Endothelial cell of umbilical vein (primary cell): Measurements from ENCODE around the gene S100A4. TPM values are rescaled to one million over a fixed set of nuclear protein-coding genes. Genes with fewer than 3 reads are reported as not detected.

Experiments
- BruUV-seq: library from RNA; stranded (reverse); fragments of 400-500 nt; replicated peaks from 2 replicates; lab custom pipeline; 2021; lab: Mats Ljungman, UMichigan
- CTCF ChIA-PET: fragments of 300-600, 350-600 bp; sonication (Branson Sonifier 250); formaldehyde crosslinking; loops from one replicate; lab custom pipeline; 2021; ENCODE audit warnings: antibody characterized with exemption, inconsistent platforms; lab: Charles Lee
- POLR2A ChIA-PET: fragments of 300-600, 350-600 bp; sonication (Branson Sonifier 250); formaldehyde crosslinking; loops from one replicate; lab custom pipeline; 2021; ENCODE audit warnings: antibody characterized with exemption, inconsistent platforms; lab: Charles Lee
- DNase-seq: peaks from one replicate; pipeline ENCODE4 v3.0.0-alpha.2; 2011; ENCODE audit warnings: low read depth, low spot score
- FAIRE-seq: peaks from 2 replicates; lab custom pipeline; 2011; peaks lifted over from hg19 to GRCh38; lab: Jason Lieb, UNC
- H2AFZ ChIP-seq: 2 replicates; pipeline ENCODE4 v1.6.0; 2012; ENCODE audit warnings: low read depth, low read length, control low read depth, inconsistent platforms
- H3K27ac ChIP-seq: 2 replicates; pipeline ENCODE4 v1.5.1; 2011; ENCODE audit warnings: low read depth, mild to moderate bottlenecking, control low read depth, low read length, moderate library complexity; ENCODE audit not compliant: insufficient read depth
- H3K27me3 ChIP-seq, 2 experiments: 2 replicates each; pipeline versions ENCODE4 v1.6.0 to v1.6.1; 2011; ENCODE audit warnings: low read length in 2 of 2, mixed read lengths in 1 of 2; ENCODE audit not compliant: control insufficient read depth in 2 of 2, insufficient read depth in 2 of 2
- H3K36me3 ChIP-seq, 2 experiments: 2 replicates in 1 of 2; 3 replicates in 1 of 2; pipeline ENCODE4 v1.5.1; 2011; ENCODE audit warnings: low read length in 2 of 2, mild to moderate bottlenecking in 1 of 2, moderate library complexity in 1 of 2; ENCODE audit not compliant: control insufficient read depth in 2 of 2, insufficient read depth in 2 of 2; ENCODE audit errors: extremely low read depth in 1 of 2
- H3K4me1 ChIP-seq: 3 replicates; pipeline ENCODE4 v1.5.1; 2011; ENCODE audit warnings: mild to moderate bottlenecking, low read length; ENCODE audit not compliant: control insufficient read depth, insufficient read depth; ENCODE audit errors: extremely low read depth
- H3K4me2 ChIP-seq: 2 replicates; pipeline ENCODE4 v1.6.1; 2011; ENCODE audit warnings: low read length, control low read depth, mixed read lengths; ENCODE audit not compliant: insufficient read depth
- H3K4me3 ChIP-seq, 3 experiments: fragments of 200-600 bp in 1 of 3; sonication (generic), shearing (Covaris generic) in 1 of 3; replicated peaks in 1 of 3; 2 replicates each; pipeline ENCODE4 v1.5.1; 2011 to 2016; ENCODE audit warnings: control low read depth in 3 of 3, low read length in 3 of 3, mild to moderate bottlenecking in 2 of 3, inconsistent platforms in 1 of 3, low read depth in 1 of 3, moderate library complexity in 1 of 3; ENCODE audit not compliant: insufficient read depth in 1 of 3
- H3K79me2 ChIP-seq: 2 replicates; pipeline ENCODE4 v1.6.0; 2012; ENCODE audit warnings: low read length, inconsistent platforms; ENCODE audit not compliant: control insufficient read depth, insufficient read depth
- H3K9ac ChIP-seq: replicated peaks from 2 replicates; pipeline ENCODE3; 2011; ENCODE audit warnings: low read length, control low read depth; ENCODE audit not compliant: insufficient read depth; ENCODE audit errors: extremely low read depth
- H3K9me1 ChIP-seq: replicated peaks from 3 replicates; pipeline ENCODE4 v1.6.0; 2011; ENCODE audit warnings: mild to moderate bottlenecking, low read length; ENCODE audit not compliant: control insufficient read depth, insufficient read depth; ENCODE audit errors: extremely low read depth
- H3K9me3 ChIP-seq: replicated peaks from 2 replicates; pipeline ENCODE4 v1.5.1; 2012; ENCODE audit warnings: low read length, inconsistent platforms; ENCODE audit not compliant: control insufficient read depth, insufficient read depth
- H4K20me1 ChIP-seq: replicated peaks from 2 replicates; pipeline ENCODE3; 2011; ENCODE audit warnings: mild to moderate bottlenecking, low read length; ENCODE audit not compliant: control insufficient read depth, insufficient read depth; ENCODE audit errors: extremely low read depth
- CTCF ChIP-seq, 2 donors: IDR thresholded peaks; 1 replicate in 1 of 2; 2 replicates in 1 of 2; pipeline ENCODE4 v1.5.1; 2011; ENCODE audit warnings: low read length in 2 of 2, mild to moderate bottlenecking in 2 of 2, moderate library complexity in 2 of 2, control low read depth in 1 of 2, inconsistent platforms in 1 of 2, low read depth in 1 of 2; ENCODE audit not compliant: insufficient read depth in 1 of 2; ENCODE audit errors: extremely low read depth in 1 of 2
- EZH2 ChIP-seq: IDR thresholded peaks from 2 replicates; pipeline ENCODE4 v1.6.1; 2012; ENCODE audit warnings: borderline replicate concordance, low read depth, mild to moderate bottlenecking, moderate library complexity, low read length, inconsistent platforms; ENCODE audit not compliant: severe bottlenecking
- FOS ChIP-seq: IDR thresholded peaks from 2 replicates; pipeline ENCODE4 v1.6.1; 2011; ENCODE audit warnings: mild to moderate bottlenecking, low read length, moderate library complexity, borderline replicate concordance; ENCODE audit not compliant: insufficient read depth
- GATA2 ChIP-seq: IDR thresholded peaks from 2 replicates; pipeline ENCODE4 v1.7.0; 2011; ENCODE audit warnings: low read depth, mild to moderate bottlenecking, moderate library complexity, mixed read lengths, low read length; ENCODE audit not compliant: insufficient read length, insufficient read depth
- JUN ChIP-seq: IDR thresholded peaks from 2 replicates; pipeline ENCODE4 v1.6.1; 2011; ENCODE audit warnings: borderline replicate concordance, low read depth; ENCODE audit not compliant: insufficient read length, insufficient read depth
- MAX ChIP-seq: IDR thresholded peaks from 2 replicates; pipeline ENCODE4 v1.6.1; 2011; ENCODE audit not compliant: insufficient read depth, insufficient read length
- MYC ChIP-seq: IDR thresholded peaks from one replicate; pipeline ENCODE4 v1.6.1; 2011; ENCODE audit warnings: mild to moderate bottlenecking, low read depth, low read length
- POLR2A ChIP-seq: IDR thresholded peaks from 2 replicates; pipeline ENCODE4 v1.6.1; 2012; ENCODE audit warnings: low read depth, mild to moderate bottlenecking, control low read depth, low read length
- POLR2AphosphoS5 ChIP-seq: IDR thresholded peaks from 2 replicates; pipeline ENCODE4 v1.6.1; 2012; ENCODE audit warnings: low read depth, mild to moderate bottlenecking, control low read depth, low read length, moderate library complexity; ENCODE audit not compliant: insufficient read depth
- dilution Hi-C: fragments of 300-500 bp; cut with MboI; formaldehyde crosslinking; loops from one replicate; pipeline ENCODE4 v1.15.0; 2019; ENCODE audit warnings: low sequenced_read_pairs; ENCODE audit not compliant: extremely low pct_ligation_motif_present
- intact Hi-C: fragments of 100-400 bp; cut with micrococcal nuclease; formaldehyde crosslinking; loops from one replicate; pipeline ENCODE4 v1.10.0; 2022
- polyA plus RNA-seq, 4 experiments: library from polyadenylated mRNA; depleted of rRNA in 3 of 4; stranded (reverse) in 3 of 4; unstranded in 1 of 4; fragments of >200 nt; gene quantifications; 2 replicates each; pipeline versions ENCODE4 v1.2.1 to v1.2.3, GENCODE V29; 2011 to 2012; ENCODE audit warnings: missing spikeins in 1 of 4
- total RNA-seq: library from RNA; stranded (reverse); gene quantifications from 2 replicates; pipeline ENCODE4 v1.2.3, GENCODE V29; 2021

The S100A4 gene
- total and polyA plus RNA-seq, 2 donors (not counting 3 experiments of a cell fraction or from before 2014, with no cell fraction given): 1.1 TPM; not detected in 1

- Histone ChIP-seq H3K4me2 (no peak overlapping the region), H3K27me3 (no peaks in the 10 kb centered on the region), H3K4me3 (no peak overlapping the region), H3K4me1 (peaks cover 21% of the 10 kb centered on the region), H4K20me1 (no peaks in the 10 kb centered on the region), H3K36me3 (no peaks in the 10 kb centered on the region), H3K9ac (no peak overlapping the region), H3K27ac (no peak overlapping the region), H2AFZ (no peak overlapping the region), H3K79me2 (no peaks in the 10 kb centered on the region), H3K9me1 (no peaks in the 10 kb centered on the region), H3K9me3 (no peaks in the 10 kb centered on the region)
- ChIA-PET POLR2A (no interaction called here), CTCF (interaction anchor here (1.1 to 2.5 kb wide), 2 partner anchors 14 to 21 kb away, joined by 6 to 8 read pairs; no protein-coding TSS in a partner anchor)
- no peak for DNase-seq
- dilution Hi-C loops: no loop called here
- intact Hi-C loops: no loop called here
- BruUV-seq: no TSS peak
- no peak for TF ChIP-seq JUN
- no peak for TF ChIP-seq EZH2
- TF ChIP-seq FOS: no peak
- TF ChIP-seq POLR2A: no peak
- no peak for TF ChIP-seq GATA2
- no peak for TF ChIP-seq MYC
- no peak for TF ChIP-seq POLR2AphosphoS5
- no peak for TF ChIP-seq MAX
- TF ChIP-seq CTCF (IDR thresholded peaks at IDR 0.05; ENCODE audit: extremely low read depth in 1 of 2, insufficient read depth in 1 of 2, low read depth in 1 of 2, low read length in 2 of 2): no peak
- FAIRE-seq: no peak
Observed at GRCh38 chr1:153546796-153547559, 1.4 kb upstream of the S100A4 start.
